Measurements from ENCODE around the gene FASN. TPM values are rescaled to one million over a fixed set of nuclear protein-coding genes. Genes with fewer than 3 reads are reported as not detected.

Gene FASN
- total RNA-seq, 1 donor from 2014 or later = 134 TPM

GRCh38 chr17:82031885-82032627 is 66.0 kb downstream of the FASN start:
- H3K27ac Mint-ChIP-seq (ENCODE audit: unreplicated experiment) = no peak overlapping the region
- H3K4me3 Mint-ChIP-seq (ENCODE audit: unreplicated experiment) = peak overlapping the region; percentile 56
- no peaks in the 10 kb centered on the region for H3K36me3 Mint-ChIP-seq (ENCODE audit: unreplicated experiment)
- H3K27me3 Mint-ChIP-seq (ENCODE audit: unreplicated experiment) = no peaks in the 10 kb centered on the region
- H3K9me3 Mint-ChIP-seq (ENCODE audit: unreplicated experiment) = no peaks in the 10 kb centered on the region
- TF ChIP-seq, protein P1, sequence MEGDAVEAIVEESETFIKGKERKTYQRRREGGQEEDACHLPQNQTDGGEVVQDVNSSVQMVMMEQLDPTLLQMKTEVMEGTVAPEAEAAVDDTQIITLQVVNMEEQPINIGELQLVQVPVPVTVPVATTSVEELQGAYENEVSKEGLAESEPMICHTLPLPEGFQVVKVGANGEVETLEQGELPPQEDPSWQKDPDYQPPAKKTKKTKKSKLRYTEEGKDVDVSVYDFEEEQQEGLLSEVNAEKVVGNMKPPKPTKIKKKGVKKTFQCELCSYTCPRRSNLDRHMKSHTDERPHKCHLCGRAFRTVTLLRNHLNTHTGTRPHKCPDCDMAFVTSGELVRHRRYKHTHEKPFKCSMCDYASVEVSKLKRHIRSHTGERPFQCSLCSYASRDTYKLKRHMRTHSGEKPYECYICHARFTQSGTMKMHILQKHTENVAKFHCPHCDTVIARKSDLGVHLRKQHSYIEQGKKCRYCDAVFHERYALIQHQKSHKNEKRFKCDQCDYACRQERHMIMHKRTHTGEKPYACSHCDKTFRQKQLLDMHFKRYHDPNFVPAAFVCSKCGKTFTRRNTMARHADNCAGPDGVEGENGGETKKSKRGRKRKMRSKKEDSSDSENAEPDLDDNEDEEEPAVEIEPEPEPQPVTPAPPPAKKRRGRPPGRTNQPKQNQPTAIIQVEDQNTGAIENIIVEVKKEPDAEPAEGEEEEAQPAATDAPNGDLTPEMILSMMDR (IDR thresholded peaks at IDR 0.05) = no peak
- H3K4me1 Mint-ChIP-seq (ENCODE audit: unreplicated experiment) = peaks cover 18% of the 10 kb centered on the region
- no peak for DNase-seq (ENCODE audit: extremely low spot score, unreplicated experiment)

GRCh38 chr17:82031303-82031884 is 66.6 kb downstream of the FASN start, which contains the start of gene RAC3:
RAC3 (plus strand) TSS chr17:82031678; CDS start chr17:82031762, 84 bp downstream.
- no peaks in the 10 kb centered on the region for H3K9me3 Mint-ChIP-seq (ENCODE audit: unreplicated experiment)
- H3K27ac Mint-ChIP-seq (ENCODE audit: unreplicated experiment) = peak within 1 kb of the TSS; percentile 44
- DNase-seq (ENCODE audit: extremely low spot score, unreplicated experiment) = no peak
- H3K4me1 Mint-ChIP-seq (ENCODE audit: unreplicated experiment) = peaks cover 16% of the 10 kb centered on the region
- H3K27me3 Mint-ChIP-seq (ENCODE audit: unreplicated experiment) = no peaks in the 10 kb centered on the region
- H3K4me3 Mint-ChIP-seq (ENCODE audit: unreplicated experiment) = peak within 1 kb of the TSS; percentile 81
- TF ChIP-seq, protein P1 (IDR thresholded peaks at IDR 0.05) = no peak
- no peaks in the 10 kb centered on the region for H3K36me3 Mint-ChIP-seq (ENCODE audit: unreplicated experiment)

- Mint-ChIP-seq H3K9me3 (ENCODE audit: unreplicated experiment) (no peaks in the 10 kb centered on the region), H3K4me1 (ENCODE audit: unreplicated experiment) (peaks cover 13% of the 10 kb centered on the region), H3K36me3 (ENCODE audit: unreplicated experiment) (no peaks in the 10 kb centered on the region), H3K4me3 (ENCODE audit: unreplicated experiment) (peak overlapping the region; percentile 81), H3K27ac (ENCODE audit: unreplicated experiment) (peak overlapping the region; percentile 44), H3K27me3 (ENCODE audit: unreplicated experiment) (no peaks in the 10 kb centered on the region)
- DNase-seq (ENCODE audit: extremely low spot score, unreplicated experiment) = peak; percentile 95
- TF ChIP-seq, protein P1 (IDR thresholded peaks at IDR 0.05) = peak; percentile 93
Measured at GRCh38 chr17:82030470-82031302, 67.3 kb downstream of the FASN start.

DNA sequence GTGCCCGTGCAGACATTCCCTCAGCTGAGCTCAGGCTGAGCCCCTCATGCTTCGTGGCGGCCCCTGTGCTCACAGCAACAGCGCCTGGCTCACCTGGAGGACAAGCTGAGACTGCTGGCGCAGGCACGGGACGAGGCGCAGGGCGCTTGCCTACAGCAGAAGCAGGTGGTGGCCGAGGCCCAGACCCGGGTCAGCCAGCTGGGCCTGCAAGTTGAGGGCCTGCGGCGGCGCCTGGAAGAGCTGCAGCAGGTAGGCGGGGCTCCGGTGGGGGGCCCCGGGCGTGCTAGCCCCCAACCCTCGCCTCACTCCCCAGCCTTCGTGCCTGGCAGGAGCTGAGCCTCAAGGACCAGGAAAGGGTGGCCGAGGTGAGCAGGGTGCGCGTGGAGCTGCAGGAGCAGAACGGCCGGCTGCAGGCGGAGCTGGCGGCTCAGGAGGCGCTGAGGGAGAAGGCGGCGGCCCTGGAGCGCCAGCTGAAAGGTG is 68.0 kb downstream of the FASN start:
- Mint-ChIP-seq H3K27ac (ENCODE audit: unreplicated experiment) (no peak overlapping the region), H3K4me3 (ENCODE audit: unreplicated experiment) (no peak overlapping the region), H3K27me3 (ENCODE audit: unreplicated experiment) (no peaks in the 10 kb centered on the region), H3K4me1 (ENCODE audit: unreplicated experiment) (peaks cover 15% of the 10 kb centered on the region), H3K9me3 (ENCODE audit: unreplicated experiment) (no peaks in the 10 kb centered on the region), H3K36me3 (ENCODE audit: unreplicated experiment) (no peaks in the 10 kb centered on the region)
- TF ChIP-seq, protein P1 (IDR thresholded peaks at IDR 0.05) = no peak
- no peak for DNase-seq (ENCODE audit: extremely low spot score, unreplicated experiment)

Data from osteocyte (in vitro differentiated cells).